ENCODE results near the gene KDM2B. TPM values are rescaled to one million over a fixed set of nuclear protein-coding genes. Genes with fewer than 3 reads are reported as not detected.

KDM2B gene
- total RNA-seq, 1 experiment from 2014 or later, result 45.1 TPM

DNA sequence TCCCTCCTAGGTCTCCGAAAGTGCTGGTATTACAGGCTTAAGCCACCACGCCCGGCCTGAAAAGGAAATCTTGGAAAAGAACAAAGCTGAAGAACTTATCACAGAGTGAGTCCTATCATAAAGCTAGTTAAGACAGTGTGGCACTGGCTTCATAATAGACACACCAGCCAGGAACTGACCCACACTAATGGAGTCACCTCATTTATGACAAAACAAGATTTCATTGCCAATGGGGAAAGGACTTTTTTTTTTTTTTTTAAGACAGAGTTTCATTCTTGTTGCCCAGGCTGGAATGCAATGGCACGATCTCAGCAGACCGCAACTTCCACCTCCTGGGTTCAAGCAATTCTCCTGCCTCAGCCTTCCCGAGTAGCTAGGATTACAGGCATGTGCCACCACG lies 15.7 kb downstream of the KDM2B start:
- no peaks in the 10 kb centered on the region for H3K27me3 ChIP-seq (ENCODE audit: insufficient read depth, low read depth)
- no peak overlapping the region for H3K4me3 ChIP-seq
- CTCF ChIA-PET, result no interaction called here
- intact Hi-C loops (cut with micrococcal nuclease; ENCODE audit: unreplicated experiment), result no loop called here
- no peak overlapping the region for H3K27ac ChIP-seq
- DNase-seq, result no peak
- H3K79me2 ChIP-seq (ENCODE audit: low read depth), result no peaks in the 10 kb centered on the region
- H2AFZ ChIP-seq, result no peak overlapping the region
- peaks cover 5% of the 10 kb centered on the region; the same call in 1 of the 2 replicates for H3F3A ChIP-seq (ENCODE audit: insufficient read depth, low read depth)
- H3K4me1 ChIP-seq (replicated peaks; ENCODE audit: insufficient read depth), result no peaks in the 10 kb centered on the region
- no TSS peak for BruUV-seq (replicated peaks)
- TF ChIP-seq EZH2 (IDR thresholded peaks at IDR 0.05; ENCODE audit: low read depth), result no peak
- TF ChIP-seq, protein P1, sequence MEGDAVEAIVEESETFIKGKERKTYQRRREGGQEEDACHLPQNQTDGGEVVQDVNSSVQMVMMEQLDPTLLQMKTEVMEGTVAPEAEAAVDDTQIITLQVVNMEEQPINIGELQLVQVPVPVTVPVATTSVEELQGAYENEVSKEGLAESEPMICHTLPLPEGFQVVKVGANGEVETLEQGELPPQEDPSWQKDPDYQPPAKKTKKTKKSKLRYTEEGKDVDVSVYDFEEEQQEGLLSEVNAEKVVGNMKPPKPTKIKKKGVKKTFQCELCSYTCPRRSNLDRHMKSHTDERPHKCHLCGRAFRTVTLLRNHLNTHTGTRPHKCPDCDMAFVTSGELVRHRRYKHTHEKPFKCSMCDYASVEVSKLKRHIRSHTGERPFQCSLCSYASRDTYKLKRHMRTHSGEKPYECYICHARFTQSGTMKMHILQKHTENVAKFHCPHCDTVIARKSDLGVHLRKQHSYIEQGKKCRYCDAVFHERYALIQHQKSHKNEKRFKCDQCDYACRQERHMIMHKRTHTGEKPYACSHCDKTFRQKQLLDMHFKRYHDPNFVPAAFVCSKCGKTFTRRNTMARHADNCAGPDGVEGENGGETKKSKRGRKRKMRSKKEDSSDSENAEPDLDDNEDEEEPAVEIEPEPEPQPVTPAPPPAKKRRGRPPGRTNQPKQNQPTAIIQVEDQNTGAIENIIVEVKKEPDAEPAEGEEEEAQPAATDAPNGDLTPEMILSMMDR (conservative IDR thresholded peaks at IDR 0.05), result no peak
- H3K9me2 ChIP-seq (ENCODE audit: insufficient read depth), result no peaks in the 10 kb centered on the region
- POLR2A ChIA-PET (ENCODE audit: unreplicated experiment), result interaction anchor here (0.6 kb wide), 1 partner anchor 961 kb away, joined by 3 read pairs; no protein-coding TSS in a partner anchor
- H3K9me3 ChIP-seq (ENCODE audit: insufficient read depth, low read depth), result no peaks in the 10 kb centered on the region
- H4K20me1 ChIP-seq (ENCODE audit: insufficient read depth), result no peaks in the 10 kb centered on the region
- no peak overlapping the region for H3K4me2 ChIP-seq
- no peaks in the 10 kb centered on the region for H3K36me3 ChIP-seq (ENCODE audit: low read depth)

DNA sequence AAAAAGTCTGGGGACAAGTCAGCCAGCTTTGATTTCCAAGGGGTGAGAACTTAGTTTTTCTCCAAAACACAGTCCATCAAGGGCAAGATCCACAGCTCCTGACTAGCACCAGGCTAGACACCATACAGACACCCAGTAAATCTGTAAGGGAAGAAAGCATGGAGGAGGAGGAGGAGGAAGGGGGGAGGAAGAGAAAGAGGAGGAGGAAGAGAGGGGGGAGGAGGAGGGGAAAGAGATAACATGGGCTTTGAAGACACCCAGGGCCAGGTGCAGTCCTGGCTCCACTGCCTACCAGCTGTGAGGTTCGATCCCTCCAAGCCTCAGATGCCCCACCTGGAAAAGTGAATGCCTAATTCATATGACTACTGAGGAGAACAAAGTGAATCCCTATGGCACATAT lies 18.3 kb downstream of the KDM2B start:
- H2AFZ ChIP-seq, result no peak overlapping the region
- TF ChIP-seq, protein P1 (conservative IDR thresholded peaks at IDR 0.05), result no peak
- no peak for TF ChIP-seq EZH2 (IDR thresholded peaks at IDR 0.05; ENCODE audit: low read depth)
- no peak overlapping the region for H3K4me3 ChIP-seq
- H3K9me2 ChIP-seq (ENCODE audit: insufficient read depth), result no peaks in the 10 kb centered on the region
- CTCF ChIA-PET, result interaction anchor here (0.7 kb wide), 1 partner anchor 62 kb away, joined by 15 read pairs; no protein-coding TSS in a partner anchor
- H3F3A ChIP-seq (ENCODE audit: insufficient read depth, low read depth), result peaks cover 5% of the 10 kb centered on the region; the same call in 1 of the 2 replicates
- no peak for DNase-seq
- POLR2A ChIA-PET (ENCODE audit: unreplicated experiment), result interaction anchor here (0.6 kb wide), 1 partner anchor 34 kb away, joined by 8 read pairs; no protein-coding TSS in a partner anchor
- H3K36me3 ChIP-seq (ENCODE audit: low read depth), result no peaks in the 10 kb centered on the region
- no peaks in the 10 kb centered on the region for H3K4me1 ChIP-seq (replicated peaks; ENCODE audit: insufficient read depth)
- no peaks in the 10 kb centered on the region for H3K79me2 ChIP-seq (ENCODE audit: low read depth)
- no peak overlapping the region for H3K4me2 ChIP-seq
- BruUV-seq (replicated peaks), result no TSS peak
- H3K27me3 ChIP-seq (ENCODE audit: insufficient read depth, low read depth), result no peaks in the 10 kb centered on the region
- intact Hi-C loops (cut with micrococcal nuclease; ENCODE audit: unreplicated experiment), result no loop called here
- no peak overlapping the region for H3K27ac ChIP-seq
- H3K9me3 ChIP-seq (ENCODE audit: insufficient read depth, low read depth), result no peaks in the 10 kb centered on the region
- no peaks in the 10 kb centered on the region for H4K20me1 ChIP-seq (ENCODE audit: insufficient read depth)

- Histone ChIP-seq H3K27ac (no peak overlapping the region), H3K79me2 (ENCODE audit: low read depth) (no peaks in the 10 kb centered on the region), H2AFZ (no peak overlapping the region), H3F3A (ENCODE audit: insufficient read depth, low read depth) (peaks cover 5% of the 10 kb centered on the region; the same call in 1 of the 2 replicates), H3K4me2 (no peak overlapping the region), H3K9me3 (ENCODE audit: insufficient read depth, low read depth) (no peaks in the 10 kb centered on the region), H3K27me3 (ENCODE audit: insufficient read depth, low read depth) (no peaks in the 10 kb centered on the region), H3K36me3 (ENCODE audit: low read depth) (no peaks in the 10 kb centered on the region), H4K20me1 (ENCODE audit: insufficient read depth) (no peaks in the 10 kb centered on the region), H3K4me1 (replicated peaks; ENCODE audit: insufficient read depth) (no peaks in the 10 kb centered on the region), H3K9me2 (ENCODE audit: insufficient read depth) (no peaks in the 10 kb centered on the region), H3K4me3 (no peak overlapping the region)
- DNase-seq, result no peak
- TF ChIP-seq EZH2 (IDR thresholded peaks at IDR 0.05; ENCODE audit: low read depth), result no peak
- TF ChIP-seq, protein P1 (conservative IDR thresholded peaks at IDR 0.05), result no peak
- ChIA-PET POLR2A (ENCODE audit: unreplicated experiment) (no interaction called here), CTCF (no interaction called here)
- intact Hi-C loops (cut with micrococcal nuclease; ENCODE audit: unreplicated experiment), result no loop called here
- BruUV-seq (replicated peaks), result no TSS peak
These were observed 19.8 kb downstream of the KDM2B start for GRCh38 chr12:121561009-121561395.
